ENCODE results near the gene CDK14.

- TF ChIP-seq CTCF (IDR thresholded peaks at IDR 0.05; ENCODE audit: extremely low read depth in 1 of 2, insufficient read depth in 1 of 2, low read depth in 1 of 2, low read length in 2 of 2) (no peak), POLR2A (IDR thresholded peaks at IDR 0.05; ENCODE audit: low read depth, low read length) (no peak), MAX (IDR thresholded peaks at IDR 0.05; ENCODE audit: insufficient read depth, insufficient read length) (no peak), EZH2 (IDR thresholded peaks at IDR 0.05; ENCODE audit: borderline replicate concordance, low read depth, low read length, severe bottlenecking) (no peak)
These were observed 654.6 kb downstream of the CDK14 start for GRCh38 chr7:91250706-91251105.
